ENCODE measurements around the gene CMSS1. TPM values are rescaled to one million over a fixed set of nuclear protein-coding genes. Genes with fewer than 3 reads are reported as not detected.

CMSS1 gene
- total RNA-seq, 1 experiment from 2014 or later, result 64.1 TPM

GRCh38 chr3:99899603-99900002, 81.9 kb downstream of the CMSS1 start (continued):
- TF ChIP-seq CTCF (IDR thresholded peaks at IDR 0.05 in 2 of 3, conservative IDR thresholded peaks at IDR 0.05 in 1 of 3; ENCODE audit: borderline replicate concordance in 1 of 3, insufficient read depth in 1 of 3, low read depth in 2 of 3, low read length in 2 of 3), result no peak
- TF ChIP-seq POLR2AphosphoS5 (IDR thresholded peaks at IDR 0.05; ENCODE audit: low read depth, low read length), result no peak
- no peak for TF ChIP-seq EGR1 (IDR thresholded peaks at IDR 0.05; ENCODE audit: low read depth)
- no peak for TF ChIP-seq ZNF274 (IDR thresholded peaks at IDR 0.05; ENCODE audit: low read depth, low read length)

GRCh38 chr3:99900248-99900647, 82.6 kb downstream of the CMSS1 start:
- ChIA-PET CTCF (interaction anchor here (1.3 kb wide), 1 partner anchor 57 kb away, joined by 3 read pairs; no protein-coding TSS in a partner anchor), RAD21 (ENCODE audit: low non-redundant PET in 1 of 2, low total read pairs in 2 of 2, uncharacterized antibody in 2 of 2, unreplicated experiment in 2 of 2) (no interaction called here), POLR2A (no interaction called here)
- TF ChIP-seq CBX3 (IDR thresholded peaks at IDR 0.05; ENCODE audit: low read depth), result no peak
- no peak for TF ChIP-seq POLR2AphosphoS5 (IDR thresholded peaks at IDR 0.05; ENCODE audit: low read depth, low read length)
- TF ChIP-seq ELF1 (IDR thresholded peaks at IDR 0.05; ENCODE audit: borderline replicate concordance, low read depth), result no peak
- TF ChIP-seq RAD21 (IDR thresholded peaks at IDR 0.05; ENCODE audit: low read depth), result no peak
- no peak for TF ChIP-seq SP1 (IDR thresholded peaks at IDR 0.05; ENCODE audit: low read depth)
- TF ChIP-seq FOSL1 (IDR thresholded peaks at IDR 0.05; ENCODE audit: low read depth), result no peak
- TF ChIP-seq ZFX (IDR thresholded peaks at IDR 0.05), result no peak
- TF ChIP-seq EZH2phosphoT487 (IDR thresholded peaks at IDR 0.05; ENCODE audit: borderline replicate concordance), result no peak
- no peak for TF ChIP-seq ATF3 (IDR thresholded peaks at IDR 0.05)
- no peak for TF ChIP-seq JUND (IDR thresholded peaks at IDR 0.05)
- no peak for TF ChIP-seq ZBTB33 (IDR thresholded peaks at IDR 0.05; ENCODE audit: extremely low read depth, insufficient replicate concordance, low read length)
- Histone ChIP-seq H3K27me3 (ENCODE audit: insufficient read depth, low read length) (no peaks in the 10 kb centered on the region), H3K9me3 (ENCODE audit: control insufficient read depth in 1 of 2, insufficient read depth in 1 of 2, low read depth in 1 of 2, low read length in 2 of 2) (no peaks in the 10 kb centered on the region), H3K4me3 (replicated peaks in 1 of 2; ENCODE audit: low read depth in 1 of 2, low read length in 2 of 2) (no peak overlapping the region), H3K4me2 (ENCODE audit: low read length) (peak overlapping the region; percentile 76), H3K36me3 (ENCODE audit: control insufficient read depth in 1 of 2, insufficient read depth in 2 of 2, low read length in 2 of 2) (no peaks in the 10 kb centered on the region), H3K9ac (ENCODE audit: low read length) (0 out of 2 replicates have a peak overlapping the region, but pooled peaks have one; percentile 20), H2AFZ (ENCODE audit: low read depth, low read length, poor library complexity, severe bottlenecking) (no peak overlapping the region), H3K9me2 (ENCODE audit: insufficient read depth) (no peaks in the 10 kb centered on the region), H3K79me2 (ENCODE audit: insufficient read depth, low read length) (peaks cover 19% of the 10 kb centered on the region; the same call in 1 of the 2 replicates), H3K4me1 (ENCODE audit: control insufficient read depth in 1 of 2, insufficient read depth in 2 of 2, low read length in 2 of 2) (peaks cover 32 to 38% of the 10 kb centered on the region in 2 experiments), H4K20me1 (ENCODE audit: insufficient read depth) (no peaks in the 10 kb centered on the region), H3K27ac (ENCODE audit: low read depth, low read length) (no peak overlapping the region; the same call in 1 of the 2 replicates)
- ATAC-seq, result no peak
- no TSS peak for BruUV-seq (replicated peaks)
- DNase-seq (ENCODE audit: low read depth, low spot score), result no peak
- intact Hi-C loops (cut with micrococcal nuclease), result no loop called here
